GM12892 (cell line): ENCODE measurements around the gene ATP6V0D1.

Experiments
- POLR2A ChIP-seq: IDR thresholded peaks from 2 replicates; pipeline ENCODE4 v1.6.1; 2011; ENCODE audit warnings: low read depth, low read length, control low read depth
- POLR2AphosphoS5 ChIP-seq: IDR thresholded peaks from 2 replicates; pipeline ENCODE4 v1.6.1; 2011; ENCODE audit warnings: low read depth, low read length, control low read depth
- TAF1 ChIP-seq: IDR thresholded peaks from 2 replicates; pipeline ENCODE4 v1.6.1; 2011; ENCODE audit warnings: low read depth, mild to moderate bottlenecking, control low read depth, low read length, borderline replicate concordance

GRCh38 chr16:67432506-67432890 is 48.5 kb downstream of the ATP6V0D1 start:
- TF ChIP-seq POLR2A (no peak), POLR2AphosphoS5 (no peak), TAF1 (no peak)
